GM12875 (cell line): ENCODE measurements around the gene KRT85.

Experiments
- H3K4me3 ChIP-seq: one replicate; pipeline ENCODE4 v1.5.1; 2011; ENCODE audit warnings: low read depth, low read length, control low read depth
- CTCF ChIP-seq: IDR thresholded peaks from 2 replicates; pipeline ENCODE4 v1.5.1; 2011; ENCODE audit warnings: low read depth, mild to moderate bottlenecking, control low read depth, inconsistent platforms, low read length, moderate library complexity, borderline replicate concordance; ENCODE audit not compliant: insufficient read depth

KRT85 gene

GRCh38 chr12:52360663-52361271 lies 6.5 kb downstream of the KRT85 start:
- TF ChIP-seq CTCF = no peak
- H3K4me3 ChIP-seq = no peak overlapping the region

- TF ChIP-seq CTCF = no peak
Observed at GRCh38 chr12:52360106-52360662, 7.1 kb downstream of the KRT85 start.

GRCh38 chr12:52359621-52360061 lies 7.6 kb downstream of the KRT85 start:
- no peak overlapping the region for H3K4me3 ChIP-seq
- no peak for TF ChIP-seq CTCF

More at GRCh38 chr12:52360106-52360662, 7.1 kb downstream of the KRT85 start:
- no peak overlapping the region for H3K4me3 ChIP-seq

- H3K4me3 ChIP-seq = no peak overlapping the region
- peak; percentile 23; the same call in 1 of the 2 replicates for TF ChIP-seq CTCF
Observed at GRCh38 chr12:52358575-52359350, 8.5 kb downstream of the KRT85 start.

GRCh38 chr12:52356762-52357580 lies 10.3 kb downstream of the KRT85 start:
- no peak overlapping the region for H3K4me3 ChIP-seq
- no peak for TF ChIP-seq CTCF

- no peak overlapping the region for H3K4me3 ChIP-seq
- TF ChIP-seq CTCF = no peak
Observed at GRCh38 chr12:52356031-52356761, 11.1 kb downstream of the KRT85 start.
